Stimulated activated naive B cell treated with anti-CD40 and anti-IgM and Interleukin-4, amounts not matched to agents 10 μg/mL and 1 μg/mL and 100 μg/mL, for 72 hours (primary cell): Measurements from ENCODE around the gene MAP2K5.

Experiments used
- ATAC-seq, 2 donors: fragments of 150-1000 bp; cut with Tn5 transposase; replicated peaks; 2 replicates each; pipeline ENCODE4 v1.10.0; 2021; ENCODE audit warnings: moderate library complexity in 1 of 2
- DNase-seq: peaks from one replicate; pipeline ENCODE4 v3.0.0; 2021
- H3K27ac Mint-ChIP-seq: one replicate; pipeline ENCODE4 v1.8.0; 2022; ENCODE audit warnings: mild to moderate bottlenecking, mixed read lengths
- H3K27me3 Mint-ChIP-seq, 2 donors: one replicate each; pipeline ENCODE4 v1.8.0; 2022; ENCODE audit warnings: mixed read lengths in 2 of 2
- H3K36me3 Mint-ChIP-seq, 2 donors: one replicate each; pipeline ENCODE4 v1.8.0; 2022; ENCODE audit warnings: mixed read lengths in 2 of 2, mild to moderate bottlenecking in 1 of 2
- H3K4me1 Mint-ChIP-seq, 2 donors: one replicate each; pipeline ENCODE4 v1.8.0; 2022; ENCODE audit warnings: mixed read lengths in 2 of 2, mild to moderate bottlenecking in 1 of 2
- H3K4me3 Mint-ChIP-seq, 2 donors: one replicate each; pipeline ENCODE4 v1.8.0; 2022; ENCODE audit warnings: mild to moderate bottlenecking in 2 of 2, mixed read lengths in 2 of 2, moderate library complexity in 1 of 2
- H3K9me3 Mint-ChIP-seq, 2 donors: one replicate each; pipeline ENCODE4 v1.8.0; 2022; ENCODE audit warnings: mixed read lengths in 2 of 2, mild to moderate bottlenecking in 1 of 2

MAP2K5 gene

GRCh38 chr15:67732671-67733374, 190.3 kb downstream of the MAP2K5 start:
- Mint-ChIP-seq H3K27me3 (no peaks in the 10 kb centered on the region), H3K9me3 (no peaks in the 10 kb centered on the region), H3K4me1 (peaks cover 11 to 17% of the 10 kb centered on the region in 2 donors)

DNA sequence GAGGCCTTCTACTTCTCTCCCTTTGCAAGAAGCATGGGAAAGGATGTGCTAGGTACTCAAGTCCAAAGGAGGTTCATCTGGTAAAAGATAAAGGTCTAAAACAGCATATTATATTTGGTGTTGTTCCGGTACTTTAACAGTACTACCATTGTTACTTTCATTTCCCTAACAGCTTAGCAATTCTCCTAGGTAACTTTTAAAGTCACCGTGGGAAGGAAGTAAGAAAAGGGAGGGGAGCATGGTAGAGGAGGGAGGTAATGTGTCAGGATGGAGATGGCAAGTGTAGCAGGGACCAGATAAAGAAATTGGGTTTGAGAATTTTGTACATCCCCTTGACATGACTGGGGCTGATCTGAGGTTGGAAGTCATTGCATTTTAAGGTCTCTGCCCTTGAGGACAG, 193.4 kb downstream of the MAP2K5 start:
- Mint-ChIP-seq H3K4me3 (no peak overlapping the region), H3K27ac (no peak overlapping the region), H3K27me3 (no peaks in the 10 kb centered on the region), H3K9me3 (no peaks in the 10 kb centered on the region), H3K36me3 (peaks cover 5 to 9% of the 10 kb centered on the region in 2 donors), H3K4me1 (peaks cover 10 to 17% of the 10 kb centered on the region in 2 donors)
- peak; percentile 67 to 71 for ATAC-seq
- DNase-seq = no peak

More at GRCh38 chr15:67732671-67733374, 190.3 kb downstream of the MAP2K5 start:
- Mint-ChIP-seq H3K4me3 (no peak overlapping the region), H3K27ac (no peak overlapping the region), H3K36me3 (peaks cover 5 to 7% of the 10 kb centered on the region in 2 donors)
- no peak for DNase-seq
- ATAC-seq = no peak

DNA sequence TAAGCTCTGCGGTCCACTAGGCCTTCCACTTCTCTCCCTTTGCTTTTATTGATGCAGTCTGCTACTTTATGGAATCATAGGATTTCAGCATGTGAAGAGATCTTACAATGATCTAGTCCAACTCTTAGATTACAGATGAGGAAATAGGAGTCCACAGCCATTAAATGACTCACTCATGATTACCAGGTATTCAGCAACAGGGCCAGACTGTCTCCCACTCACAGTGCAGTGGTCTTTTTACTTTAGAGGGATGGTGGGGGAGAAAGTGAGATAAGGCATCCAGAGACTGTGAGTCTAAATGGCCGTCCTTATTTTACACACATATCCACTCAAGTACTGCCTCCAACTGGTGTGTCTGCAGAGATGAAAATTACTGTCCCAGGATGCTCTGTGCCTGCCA, 194.3 kb downstream of the MAP2K5 start:
- no peaks in the 10 kb centered on the region for H3K9me3 Mint-ChIP-seq
- H3K4me3 Mint-ChIP-seq = no peak overlapping the region
- no peak overlapping the region for H3K27ac Mint-ChIP-seq
- H3K36me3 Mint-ChIP-seq = peaks cover 7 to 9% of the 10 kb centered on the region in 2 donors
- H3K4me1 Mint-ChIP-seq = peaks cover 9 to 17% of the 10 kb centered on the region in 2 donors
- ATAC-seq (no peak), DNase-seq (no peak)
- H3K27me3 Mint-ChIP-seq = no peaks in the 10 kb centered on the region

DNA sequence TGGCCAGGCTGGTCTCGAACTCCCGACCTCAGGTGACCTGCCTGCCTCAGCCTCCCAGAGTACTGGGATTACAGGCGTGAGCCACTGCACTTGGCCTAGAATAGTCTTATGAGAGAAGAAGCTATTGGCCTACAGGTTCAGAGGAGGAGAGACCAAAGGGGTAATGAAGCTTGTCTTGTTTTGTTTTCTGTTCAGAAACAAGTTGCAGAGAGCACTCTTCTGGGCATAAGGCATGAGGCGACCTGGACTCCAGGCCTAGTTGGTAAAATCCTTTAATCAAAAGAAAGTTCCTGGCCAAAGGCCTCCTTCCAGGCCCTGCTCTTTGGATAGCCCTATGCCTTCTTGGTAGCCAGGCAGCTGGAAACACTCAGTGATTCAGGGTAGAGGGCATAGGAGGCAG, 195.6 kb downstream of the MAP2K5 start:
- Mint-ChIP-seq H3K4me3 (no peak overlapping the region), H3K9me3 (no peaks in the 10 kb centered on the region), H3K27ac (no peak overlapping the region), H3K27me3 (no peaks in the 10 kb centered on the region), H3K36me3 (peaks cover 7 to 9% of the 10 kb centered on the region in 2 donors), H3K4me1 (peaks cover 9 to 19% of the 10 kb centered on the region in 2 donors)
- DNase-seq (no peak), ATAC-seq (no peak)

DNA sequence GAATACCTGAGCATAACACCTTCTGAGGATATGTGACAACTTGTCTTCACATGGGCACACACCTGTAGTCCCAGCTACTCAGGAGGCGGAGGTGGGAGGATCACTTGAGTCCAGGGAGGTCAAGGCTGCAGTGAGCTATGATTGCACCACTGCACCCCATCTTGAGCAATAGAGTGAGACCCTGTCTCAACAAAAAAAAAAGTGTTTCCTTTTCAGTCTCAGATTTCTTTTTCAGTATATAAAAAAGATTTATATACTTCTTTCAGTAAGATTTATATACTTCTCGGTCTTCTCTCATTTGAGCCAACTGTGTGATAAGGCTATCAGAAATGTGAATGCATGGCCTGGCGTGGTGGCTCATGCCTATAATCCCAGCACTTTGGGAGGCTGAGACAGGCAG, 197.9 kb downstream of the MAP2K5 start:
- peaks cover 7 to 9% of the 10 kb centered on the region in 2 donors for H3K36me3 Mint-ChIP-seq
- no peak overlapping the region for H3K27ac Mint-ChIP-seq
- no peak overlapping the region for H3K4me3 Mint-ChIP-seq
- DNase-seq (no peak), ATAC-seq (no peak)
- no peaks in the 10 kb centered on the region for H3K9me3 Mint-ChIP-seq
- H3K27me3 Mint-ChIP-seq = no peaks in the 10 kb centered on the region
- H3K4me1 Mint-ChIP-seq = peaks cover 7 to 25% of the 10 kb centered on the region in 2 donors

GRCh38 chr15:67741308-67741707, 198.8 kb downstream of the MAP2K5 start:
- Mint-ChIP-seq H3K4me1 (peaks cover 2 to 18% of the 10 kb centered on the region in 2 donors), H3K9me3 (no peaks in the 10 kb centered on the region), H3K4me3 (no peak overlapping the region), H3K27ac (no peak overlapping the region), H3K36me3 (peaks cover 7 to 11% of the 10 kb centered on the region in 2 donors), H3K27me3 (no peaks in the 10 kb centered on the region)
- no peak for ATAC-seq
- DNase-seq = no peak

DNA sequence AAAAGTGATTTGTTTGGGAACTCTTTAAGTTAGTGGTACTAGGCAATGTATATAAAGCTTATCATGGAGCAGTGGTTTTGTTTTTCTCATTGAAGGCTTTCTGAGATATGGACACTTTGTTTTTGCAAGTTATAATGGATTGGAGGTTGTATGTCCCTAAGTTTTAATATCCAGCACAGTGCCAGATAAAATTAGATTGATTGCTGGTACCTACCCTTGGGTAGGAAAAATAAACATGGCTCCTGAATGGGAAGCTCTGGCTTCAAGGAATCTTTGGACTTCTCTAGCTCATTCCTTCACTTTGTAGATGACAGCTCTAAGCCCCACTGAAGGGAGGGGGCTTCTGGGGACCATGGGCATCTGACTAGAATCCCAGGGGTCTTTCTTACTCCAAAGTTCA, 201.1 kb downstream of the MAP2K5 start:
- no peak for DNase-seq
- H3K4me3 Mint-ChIP-seq = no peak overlapping the region
- H3K4me1 Mint-ChIP-seq = peaks cover 1 to 19% of the 10 kb centered on the region in 2 donors
- H3K27ac Mint-ChIP-seq = no peak overlapping the region
- no peaks in the 10 kb centered on the region for H3K9me3 Mint-ChIP-seq
- H3K36me3 Mint-ChIP-seq = peaks cover 4 to 13% of the 10 kb centered on the region in 2 donors
- H3K27me3 Mint-ChIP-seq = no peaks in the 10 kb centered on the region
- no peak for ATAC-seq

- Mint-ChIP-seq H3K4me3 (no peak overlapping the region), H3K27ac (no peak overlapping the region), H3K36me3 (peaks cover 10 to 21% of the 10 kb centered on the region in 2 donors), H3K9me3 (no peaks in the 10 kb centered on the region), H3K27me3 (no peaks in the 10 kb centered on the region), H3K4me1 (peaks cover 1 to 19% of the 10 kb centered on the region in 2 donors)
- ATAC-seq = peak in 1 of 2 donors; percentile 14
- DNase-seq = no peak
Observed at GRCh38 chr15:67744331-67745072, 202.0 kb downstream of the MAP2K5 start.

GRCh38 chr15:67745073-67746006, 202.8 kb downstream of the MAP2K5 start:
- H3K27ac Mint-ChIP-seq = no peak overlapping the region
- no peak for ATAC-seq
- no peaks in the 10 kb centered on the region for H3K27me3 Mint-ChIP-seq
- H3K4me3 Mint-ChIP-seq = no peak overlapping the region
- peaks cover 10 to 21% of the 10 kb centered on the region in 2 donors for H3K36me3 Mint-ChIP-seq
- no peak for DNase-seq
- H3K4me1 Mint-ChIP-seq = peaks cover 4 to 19% of the 10 kb centered on the region in 2 donors
- H3K9me3 Mint-ChIP-seq = no peaks in the 10 kb centered on the region

DNA sequence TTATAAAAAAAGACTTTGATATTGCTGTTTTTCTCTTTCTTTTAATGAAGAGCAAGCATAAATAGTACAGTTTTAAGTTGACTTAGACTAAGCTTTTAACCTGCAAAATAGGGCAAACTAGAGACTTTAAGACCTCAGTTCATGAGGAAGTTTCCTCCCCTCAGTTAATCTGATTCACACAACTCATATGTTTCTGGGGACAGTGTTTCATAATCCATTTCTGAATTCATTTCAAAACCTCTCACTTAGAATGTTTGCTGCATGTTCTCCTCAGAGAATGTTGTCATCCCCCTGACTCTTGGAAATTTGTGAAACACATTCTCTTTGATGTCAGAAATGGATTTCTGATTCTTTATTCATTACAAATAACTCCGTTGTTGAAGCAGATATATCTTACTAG, 203.5 kb downstream of the MAP2K5 start:
- Mint-ChIP-seq H3K36me3 (peaks cover 10 to 21% of the 10 kb centered on the region in 2 donors), H3K27me3 (no peaks in the 10 kb centered on the region), H3K4me1 (peaks cover 4 to 25% of the 10 kb centered on the region in 2 donors), H3K4me3 (no peak overlapping the region), H3K9me3 (no peaks in the 10 kb centered on the region), H3K27ac (no peak overlapping the region)
- ATAC-seq (no peak), DNase-seq (no peak)

GRCh38 chr15:67746450-67746849, 203.9 kb downstream of the MAP2K5 start:
- no peak for DNase-seq
- Mint-ChIP-seq H3K4me1 (peaks cover 4 to 25% of the 10 kb centered on the region in 2 donors), H3K27ac (no peak overlapping the region)

DNA sequence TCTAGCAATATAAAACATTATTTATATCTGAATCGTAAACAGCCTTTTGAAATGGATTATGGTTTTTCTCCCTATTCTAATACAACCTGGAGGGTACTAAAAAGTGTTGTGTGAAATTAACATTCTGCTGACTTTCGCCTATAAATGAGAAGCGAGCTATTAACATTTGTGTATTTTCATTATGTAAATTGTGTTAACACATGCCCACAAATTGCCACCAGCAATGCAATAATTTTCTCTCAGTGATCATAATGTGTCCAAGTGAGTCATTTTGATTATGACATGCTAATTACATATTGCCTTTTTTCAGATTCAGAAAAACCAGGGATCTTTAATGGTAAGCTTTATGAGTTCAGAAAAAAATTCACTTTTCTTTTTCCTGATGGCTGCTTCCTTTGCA, 205.4 kb downstream of the MAP2K5 start:
- Mint-ChIP-seq H3K9me3 (no peaks in the 10 kb centered on the region), H3K4me3 (no peak overlapping the region), H3K27ac (no peak overlapping the region), H3K4me1 (peaks cover 4 to 25% of the 10 kb centered on the region in 2 donors), H3K36me3 (peaks cover 11 to 25% of the 10 kb centered on the region in 2 donors), H3K27me3 (no peaks in the 10 kb centered on the region)
- ATAC-seq (no peak), DNase-seq (no peak)

More at GRCh38 chr15:67746450-67746849, 203.9 kb downstream of the MAP2K5 start:
- Mint-ChIP-seq H3K9me3 (no peaks in the 10 kb centered on the region), H3K27me3 (no peaks in the 10 kb centered on the region), H3K4me3 (no peak overlapping the region), H3K36me3 (peaks cover 8 to 21% of the 10 kb centered on the region in 2 donors)
- no peak for ATAC-seq

DNA sequence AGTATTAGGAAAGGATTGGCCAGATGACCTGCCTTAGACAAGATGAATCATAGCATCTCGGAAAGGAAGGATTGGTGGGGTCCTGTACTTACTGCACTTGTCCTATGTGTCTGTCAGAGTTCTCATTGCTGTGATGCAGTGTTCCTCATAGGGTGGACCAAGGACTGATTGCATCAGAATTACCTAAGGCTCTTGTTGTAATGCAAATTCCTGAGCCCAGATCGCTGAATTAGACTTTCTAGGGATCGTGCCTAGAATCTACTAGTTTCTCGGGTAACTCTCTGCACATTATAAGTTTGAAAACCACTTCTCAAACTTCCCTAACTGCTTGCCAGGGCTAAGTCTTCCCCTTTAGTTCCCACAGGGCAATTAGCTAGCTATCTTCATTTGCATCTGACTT, 207.9 kb downstream of the MAP2K5 start:
- DNase-seq (no peak), ATAC-seq (no peak)
- Mint-ChIP-seq H3K27me3 (no peaks in the 10 kb centered on the region), H3K4me3 (no peak overlapping the region), H3K36me3 (peaks cover 17 to 32% of the 10 kb centered on the region in 2 donors), H3K4me1 (peaks cover 6 to 14% of the 10 kb centered on the region in 2 donors), H3K9me3 (peaks cover 0 to 2% of the 10 kb centered on the region in 2 donors), H3K27ac (no peak overlapping the region)

- Mint-ChIP-seq H3K4me3 (no peak overlapping the region), H3K36me3 (peaks cover 17 to 22% of the 10 kb centered on the region in 2 donors), H3K4me1 (peaks cover 18 to 29% of the 10 kb centered on the region in 2 donors), H3K9me3 (peaks cover 0 to 4% of the 10 kb centered on the region in 2 donors), H3K27me3 (no peaks in the 10 kb centered on the region), H3K27ac (no peak overlapping the region)
- no peak for ATAC-seq
- DNase-seq = no peak
Observed at GRCh38 chr15:67753891-67754290, 211.4 kb downstream of the MAP2K5 start.
